HEK293T (cell line): ENCODE results near the gene GPR15.

ENCODE experiments used
- ARNT ChIP-seq: fragments of 450-650 bp; IDR thresholded peaks from 2 replicates; pipeline ENCODE4 v1.6.1; 2017; ENCODE audit warnings: mild to moderate bottlenecking
- ELF4 ChIP-seq: fragments of 450-650 bp; IDR thresholded peaks from 2 replicates; pipeline ENCODE4 v1.6.1; 2017; ENCODE audit warnings: antibody characterized with exemption
- FOXA1 ChIP-seq: fragments of 450-650 bp; IDR thresholded peaks from 2 replicates; pipeline ENCODE4 v1.6.1; 2016; ENCODE audit warnings: mild to moderate bottlenecking
- FOXK2 ChIP-seq: fragments of 450-650 bp; IDR thresholded peaks from 2 replicates; pipeline ENCODE4 v1.6.1; 2016; ENCODE audit warnings: mild to moderate bottlenecking
- HDGF ChIP-seq: fragments of 450-650 bp; IDR thresholded peaks from 2 replicates; pipeline ENCODE4 v1.6.1; 2017; ENCODE audit warnings: antibody characterized with exemption, borderline replicate concordance
- L3MBTL2 ChIP-seq: fragments of 450-650 bp; conservative IDR thresholded peaks from 2 replicates; pipeline ENCODE4 v1.6.1; 2016; ENCODE audit warnings: mild to moderate bottlenecking
- NFRKB ChIP-seq: fragments of 450-650 bp; IDR thresholded peaks from 2 replicates; pipeline ENCODE4 v1.6.1; 2016; ENCODE audit warnings: mild to moderate bottlenecking, moderate library complexity
- PKNOX1 ChIP-seq: fragments of 450-650 bp; IDR thresholded peaks from 2 replicates; pipeline ENCODE4 v1.6.1; 2016
- SP1 ChIP-seq: fragments of 450-650 bp; IDR thresholded peaks from 2 replicates; pipeline ENCODE4 v1.6.1; 2017
- SUZ12 ChIP-seq: fragments of 450-650 bp; IDR thresholded peaks from 2 replicates; pipeline ENCODE4 v1.6.1; 2016; ENCODE audit warnings: mild to moderate bottlenecking
- TARDBP ChIP-seq: fragments of 450-650 bp; IDR thresholded peaks from 2 replicates; pipeline ENCODE4 v1.6.1; 2016
- ZNF384 ChIP-seq: fragments of 450-650 bp; IDR thresholded peaks from 2 replicates; pipeline ENCODE4 v1.6.1; 2016

GRCh38 chr3:98554580-98554979 lies 22.8 kb downstream of the GPR15 start:
- TF ChIP-seq ELF4 (no peak), L3MBTL2 (no peak), FOXK2 (no peak), TARDBP (no peak), HDGF (no peak), SP1 (no peak), FOXA1 (no peak), NFRKB (no peak), ARNT (no peak), ZNF384 (no peak), SUZ12 (no peak), PKNOX1 (no peak)
